Tibial artery (tissue), 4 donors: ENCODE data around the gene KCNQ1.

ENCODE experiments used
- DNase-seq, 2 donors: peaks; one replicate each; pipeline ENCODE4 v3.0.0-alpha.2; 2019
- H3K27ac ChIP-seq, 2 donors: fragments of 200-600 bp; sonication (generic) in 1 of 2; 1 replicate in 1 of 2; 2 replicates in 1 of 2; pipeline ENCODE4 v1.5.1; 2018 to 2019; ENCODE audit warnings: mild to moderate bottlenecking in 1 of 2
- H3K27me3 ChIP-seq, 2 donors: fragments of 200-600 bp; sonication (generic) in 1 of 2; one replicate each; pipeline versions ENCODE4 v1.5.1 to v1.6.0; 2016 to 2019
- H3K36me3 ChIP-seq, 3 donors: fragments of 200-600 bp; sonication (generic) in 2 of 3; one replicate each; pipeline ENCODE4 v1.5.1; 2016 to 2019; ENCODE audit warnings: mild to moderate bottlenecking in 2 of 3
- H3K4me1 ChIP-seq, 4 donors: fragments of 200-600 bp; sonication (generic) in 2 of 4; 1 replicate in 3 of 4; 2 replicates in 1 of 4; pipeline ENCODE4 v1.5.1; 2016 to 2019
- H3K4me3 ChIP-seq, 2 donors: fragments of 200-600 bp; sonication (generic) in 1 of 2; 1 replicate in 1 of 2; 2 replicates in 1 of 2; pipeline ENCODE4 v1.5.1; 2018 to 2019; ENCODE audit warnings: mild to moderate bottlenecking in 2 of 2
- H3K9me3 ChIP-seq, 3 donors: fragments of 200-600 bp; sonication (generic) in 1 of 3; one replicate each; pipeline ENCODE4 v1.5.1; 2016 to 2019
- intact Hi-C: fragments of 100-400 bp; cut with DNase I; formaldehyde crosslinking; loops from one replicate; pipeline ENCODE4 v1.15.0; 2023; ENCODE audit warnings: low total_unique reads
- TF ChIP-seq, protein P1 (sequence below), 2 experiments: fragments of 200-600 bp in 1 of 2; fragments of 450-650 bp in 1 of 2; IDR thresholded peaks; one replicate each; pipeline ENCODE4 v1.5.1; 2017 to 2019; ENCODE audit warnings: antibody characterized with exemption in 2 of 2, mild to moderate bottlenecking in 1 of 2, moderate library complexity in 1 of 2

Gene KCNQ1

DNA sequence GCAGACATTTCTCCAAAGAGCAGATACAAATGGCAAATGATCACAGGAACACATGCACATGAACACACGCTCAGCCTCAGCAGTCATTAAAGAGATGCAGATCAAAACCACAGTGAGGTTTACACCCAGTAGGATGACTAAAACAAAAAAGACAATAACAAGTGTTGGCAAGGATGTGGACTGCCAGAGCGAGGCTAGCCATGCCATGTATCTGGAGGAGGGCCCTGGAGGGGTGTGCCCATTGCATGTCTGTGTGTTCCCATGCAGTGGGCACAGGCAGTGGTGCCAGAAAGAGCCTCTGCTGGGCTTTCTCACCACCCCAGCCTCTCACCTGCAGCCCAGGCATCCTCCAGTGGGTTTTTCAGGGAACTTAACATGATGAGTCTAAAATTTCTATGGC, 309.2 kb downstream of the KCNQ1 start:
- TF ChIP-seq, protein P1, sequence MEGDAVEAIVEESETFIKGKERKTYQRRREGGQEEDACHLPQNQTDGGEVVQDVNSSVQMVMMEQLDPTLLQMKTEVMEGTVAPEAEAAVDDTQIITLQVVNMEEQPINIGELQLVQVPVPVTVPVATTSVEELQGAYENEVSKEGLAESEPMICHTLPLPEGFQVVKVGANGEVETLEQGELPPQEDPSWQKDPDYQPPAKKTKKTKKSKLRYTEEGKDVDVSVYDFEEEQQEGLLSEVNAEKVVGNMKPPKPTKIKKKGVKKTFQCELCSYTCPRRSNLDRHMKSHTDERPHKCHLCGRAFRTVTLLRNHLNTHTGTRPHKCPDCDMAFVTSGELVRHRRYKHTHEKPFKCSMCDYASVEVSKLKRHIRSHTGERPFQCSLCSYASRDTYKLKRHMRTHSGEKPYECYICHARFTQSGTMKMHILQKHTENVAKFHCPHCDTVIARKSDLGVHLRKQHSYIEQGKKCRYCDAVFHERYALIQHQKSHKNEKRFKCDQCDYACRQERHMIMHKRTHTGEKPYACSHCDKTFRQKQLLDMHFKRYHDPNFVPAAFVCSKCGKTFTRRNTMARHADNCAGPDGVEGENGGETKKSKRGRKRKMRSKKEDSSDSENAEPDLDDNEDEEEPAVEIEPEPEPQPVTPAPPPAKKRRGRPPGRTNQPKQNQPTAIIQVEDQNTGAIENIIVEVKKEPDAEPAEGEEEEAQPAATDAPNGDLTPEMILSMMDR (IDR thresholded peaks at IDR 0.05) = no peak
- peak in 1 of 2 donors; percentile 51 for DNase-seq
- intact Hi-C loops = no loop called here
- Histone ChIP-seq H3K4me3 (no peak overlapping the region), H3K4me1 (peaks cover 0 to 4% (median 0%) of the 10 kb centered on the region in 4 donors), H3K27ac (no peak overlapping the region), H3K36me3 (no peaks in the 10 kb centered on the region), H3K27me3 (no peaks in the 10 kb centered on the region), H3K9me3 (peaks cover 0 to 4% (median 0%) of the 10 kb centered on the region in 3 donors)

DNA sequence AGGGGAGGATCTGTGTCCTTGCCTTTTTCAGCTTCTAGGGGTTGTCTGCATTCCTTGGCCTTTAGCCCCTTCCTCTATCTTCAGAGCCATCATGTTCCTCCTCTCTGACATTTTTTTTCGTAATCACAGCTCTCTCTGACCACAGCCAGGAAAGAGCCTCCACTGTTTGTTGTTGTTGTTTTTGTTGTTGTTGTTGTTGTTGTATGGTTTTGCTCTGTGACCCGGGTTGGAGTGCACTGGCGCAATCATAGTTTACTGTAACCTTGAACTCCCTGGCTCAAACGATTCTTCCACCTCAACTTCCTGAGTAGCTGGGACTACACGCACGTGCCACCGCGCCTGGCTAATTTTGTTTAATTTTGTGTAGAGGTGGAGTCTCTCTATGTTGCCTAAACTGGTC, 310.3 kb downstream of the KCNQ1 start:
- H3K36me3 ChIP-seq = no peaks in the 10 kb centered on the region
- intact Hi-C loops = no loop called here
- TF ChIP-seq, protein P1 (IDR thresholded peaks at IDR 0.05) = no peak
- peaks cover 0 to 4% (median 0%) of the 10 kb centered on the region in 3 donors for H3K9me3 ChIP-seq
- H3K27me3 ChIP-seq = no peaks in the 10 kb centered on the region
- no peak overlapping the region for H3K4me3 ChIP-seq
- no peak for DNase-seq
- H3K4me1 ChIP-seq = peaks cover 0 to 4% (median 0%) of the 10 kb centered on the region in 4 donors
- H3K27ac ChIP-seq = no peak overlapping the region

DNA sequence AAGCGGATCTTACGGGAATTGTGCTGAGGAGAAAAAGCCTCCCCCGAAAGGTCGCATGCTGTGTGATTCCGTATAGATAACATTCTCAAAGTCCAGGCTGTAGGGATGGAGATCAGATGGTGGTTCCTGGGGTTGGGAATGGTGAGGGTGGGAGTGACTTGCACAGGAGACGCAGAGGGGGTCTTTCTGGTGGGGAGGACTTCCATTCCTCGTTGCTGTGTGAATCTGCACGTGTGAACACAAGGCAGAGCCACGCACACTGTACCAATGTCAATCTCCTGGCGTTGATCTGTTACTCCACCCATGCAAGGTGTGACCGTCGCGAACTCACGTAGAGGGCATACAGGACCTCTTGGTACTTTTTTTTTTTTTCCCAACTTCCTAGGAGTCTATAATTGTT, 313.9 kb downstream of the KCNQ1 start:
- DNase-seq = no peak
- no peak overlapping the region for H3K27ac ChIP-seq
- H3K4me1 ChIP-seq = no peaks in the 10 kb centered on the region
- peaks cover 0 to 4% (median 0%) of the 10 kb centered on the region in 3 donors for H3K9me3 ChIP-seq
- no peaks in the 10 kb centered on the region for H3K36me3 ChIP-seq
- TF ChIP-seq, protein P1 (IDR thresholded peaks at IDR 0.05) = no peak
- no peaks in the 10 kb centered on the region for H3K27me3 ChIP-seq
- no peak overlapping the region for H3K4me3 ChIP-seq
- intact Hi-C loops = no loop called here

DNA sequence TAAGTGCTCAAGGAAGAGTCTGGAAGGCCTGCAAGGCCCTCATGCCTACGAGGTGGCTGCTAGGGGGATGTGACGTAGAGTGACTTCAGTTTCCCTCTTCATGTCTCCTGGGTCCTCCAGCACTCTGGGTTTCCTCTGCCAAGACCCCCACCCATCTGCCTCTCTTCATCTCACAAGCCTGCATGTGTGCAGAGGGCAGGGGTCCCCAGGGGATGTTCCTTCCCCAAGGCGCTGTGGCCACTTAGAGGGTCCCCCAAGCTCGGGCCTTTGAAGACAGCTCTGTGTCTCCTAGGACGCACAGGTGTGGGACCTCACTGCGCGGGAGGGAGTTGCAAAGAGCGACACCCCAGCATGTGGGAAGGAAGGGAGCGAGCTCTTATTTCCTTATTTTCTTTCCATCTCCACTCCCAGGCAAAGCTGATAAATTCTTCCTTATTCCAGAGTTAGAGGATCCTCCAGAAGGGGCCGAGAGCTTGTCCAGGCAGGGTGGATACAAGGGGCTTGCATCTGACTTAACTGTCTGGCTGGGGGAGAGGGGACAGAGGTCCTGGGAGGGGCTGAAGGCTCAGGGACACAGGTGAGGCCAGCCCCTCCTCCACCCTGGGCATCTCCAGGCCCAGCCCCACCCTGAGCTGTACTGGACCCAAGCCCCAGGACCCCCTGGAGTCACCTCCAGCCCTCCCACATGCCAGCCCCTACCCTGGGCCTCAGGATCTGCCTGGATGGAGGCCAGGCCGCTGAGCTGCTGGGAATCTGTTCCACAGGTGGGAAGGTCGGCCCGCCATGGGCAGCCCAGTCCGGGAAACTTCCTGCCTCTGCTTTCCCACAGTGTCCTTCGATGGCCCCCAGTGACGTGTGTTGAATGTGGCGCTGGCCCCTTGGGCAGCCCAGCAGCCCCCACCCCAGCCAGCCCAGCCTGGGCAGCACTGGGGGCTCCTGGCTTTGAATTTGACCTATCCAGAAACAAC, 314.7 kb downstream of the KCNQ1 start:
- intact Hi-C loops = no loop called here
- TF ChIP-seq, protein P1 (IDR thresholded peaks at IDR 0.05) = no peak
- no peak overlapping the region for H3K27ac ChIP-seq
- no peaks in the 10 kb centered on the region for H3K36me3 ChIP-seq
- no peaks in the 10 kb centered on the region for H3K27me3 ChIP-seq
- peaks cover 0 to 4% (median 0%) of the 10 kb centered on the region in 3 donors for H3K9me3 ChIP-seq
- H3K4me3 ChIP-seq = no peak overlapping the region
- peak; percentile 10 to 63 for DNase-seq
- no peaks in the 10 kb centered on the region for H3K4me1 ChIP-seq

DNA sequence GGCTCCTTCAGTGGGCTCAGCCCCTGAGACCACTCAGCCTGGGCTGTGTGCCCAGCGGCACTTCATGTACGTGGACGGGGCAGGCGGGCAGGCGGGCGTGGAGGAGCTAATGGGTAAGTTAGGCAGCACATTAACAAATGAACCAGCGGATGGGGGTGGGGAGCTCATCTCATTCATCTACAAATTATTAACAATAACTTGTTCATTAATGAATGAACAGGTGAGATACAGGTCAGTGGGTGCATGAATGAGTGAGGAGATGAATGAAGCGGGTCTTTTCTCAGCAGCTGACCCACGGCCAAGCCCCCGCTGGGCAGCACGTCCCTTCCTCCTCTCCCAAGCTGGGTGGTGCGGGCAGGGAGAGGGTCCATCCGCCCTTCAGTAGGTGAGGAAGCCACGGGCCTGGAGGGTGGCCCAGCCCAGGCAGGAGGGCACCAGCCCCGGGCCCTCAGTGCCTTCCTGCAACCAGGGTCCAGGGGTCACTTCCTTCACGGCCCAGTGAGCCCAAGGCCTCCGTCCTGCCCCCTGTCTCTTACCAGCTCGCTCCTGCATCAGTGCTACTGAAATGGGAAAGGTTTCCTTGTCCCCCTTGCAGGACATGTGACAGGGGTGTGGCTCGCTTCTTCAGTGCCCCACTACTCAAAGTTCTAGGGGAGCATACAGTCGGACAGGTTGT, 315.5 kb downstream of the KCNQ1 start:
- Histone ChIP-seq H3K9me3 (peaks cover 0 to 4% (median 0%) of the 10 kb centered on the region in 3 donors), H3K4me3 (no peak overlapping the region), H3K36me3 (no peaks in the 10 kb centered on the region), H3K27me3 (no peaks in the 10 kb centered on the region), H3K4me1 (no peaks in the 10 kb centered on the region), H3K27ac (no peak overlapping the region)
- peak in 1 of 2 donors; percentile 55 for DNase-seq
- TF ChIP-seq, protein P1 (IDR thresholded peaks at IDR 0.05) = no peak
- intact Hi-C loops = no loop called here
